Keratinocyte (primary cell): ENCODE measurements around the gene C1QTNF3. TPM values are rescaled to one million over a fixed set of nuclear protein-coding genes. Genes with fewer than 3 reads are reported as not detected.

ENCODE experiments used
- DNase-seq: peaks from one replicate; pipeline ENCODE4 v3.0.0-alpha.2; 2011; ENCODE audit warnings: low read depth, missing footprints, low spot score
- FAIRE-seq: peaks from 2 replicates; lab custom pipeline; 2011; peaks lifted over from hg19 to GRCh38; lab: Jason Lieb, UNC
- H2AFZ ChIP-seq: 2 replicates; pipeline ENCODE4 v1.6.0; 2012; ENCODE audit warnings: low read length, control low read depth, inconsistent platforms; ENCODE audit not compliant: control insufficient read depth
- H3K27ac ChIP-seq: 2 replicates; pipeline ENCODE4 v1.5.1; 2011; ENCODE audit warnings: low read length; ENCODE audit not compliant: control insufficient read depth, insufficient read depth
- H3K27me3 ChIP-seq: 3 replicates; pipeline ENCODE4 v1.6.0; 2011; ENCODE audit warnings: low read length; ENCODE audit not compliant: control insufficient read depth, insufficient read depth; ENCODE audit errors: extremely low read depth
- H3K36me3 ChIP-seq, 2 experiments: 2 replicates in 1 of 2; 3 replicates in 1 of 2; pipeline ENCODE4 v1.5.1; 2011; ENCODE audit warnings: low read length in 2 of 2, mild to moderate bottlenecking in 1 of 2; ENCODE audit not compliant: control insufficient read depth in 2 of 2, insufficient read depth in 2 of 2; ENCODE audit errors: extremely low read depth in 1 of 2
- H3K4me1 ChIP-seq: 3 replicates; pipeline ENCODE4 v1.5.1; 2011; ENCODE audit warnings: low read length; ENCODE audit not compliant: control insufficient read depth, insufficient read depth; ENCODE audit errors: extremely low read depth
- H3K4me2 ChIP-seq: 3 replicates; pipeline ENCODE4 v1.6.0; 2011; ENCODE audit warnings: low read depth, low read length; ENCODE audit not compliant: control insufficient read depth, insufficient read depth; ENCODE audit errors: extremely low read depth
- H3K4me3 ChIP-seq, 3 experiments: fragments of 200-600 bp in 1 of 3; sonication (generic) in 1 of 3; 2 replicates in 2 of 3; 3 replicates in 1 of 3; pipeline ENCODE4 v1.5.1; 2011 to 2016; ENCODE audit warnings: low read length in 3 of 3, mild to moderate bottlenecking in 3 of 3, control low read depth in 2 of 3, inconsistent platforms in 1 of 3, low read depth in 1 of 3, mixed read lengths in 1 of 3, mixed run types in 1 of 3, moderate library complexity in 1 of 3; ENCODE audit not compliant: control insufficient read depth in 2 of 3, insufficient read depth in 2 of 3; ENCODE audit errors: extremely low read depth in 1 of 3
- H3K79me2 ChIP-seq: 2 replicates; pipeline ENCODE4 v1.6.0; 2012; ENCODE audit warnings: low read length; ENCODE audit not compliant: control insufficient read depth, insufficient read depth
- H3K9ac ChIP-seq: 3 replicates; pipeline ENCODE4 v1.6.0; 2011; ENCODE audit warnings: low read length; ENCODE audit not compliant: control insufficient read depth, insufficient read depth; ENCODE audit errors: extremely low read depth
- H3K9me1 ChIP-seq: 3 replicates; pipeline ENCODE4 v1.6.0; 2011; ENCODE audit warnings: low read length; ENCODE audit not compliant: control insufficient read depth, insufficient read depth; ENCODE audit errors: extremely low read depth
- H3K9me3 ChIP-seq: 2 replicates; pipeline ENCODE4 v1.5.1; 2012; ENCODE audit warnings: low read depth, low read length; ENCODE audit not compliant: control insufficient read depth
- H4K20me1 ChIP-seq: 3 replicates; pipeline ENCODE4 v1.6.0; 2011; ENCODE audit warnings: low read length; ENCODE audit not compliant: control insufficient read depth, insufficient read depth; ENCODE audit errors: extremely low read depth
- EZH2 ChIP-seq: IDR thresholded peaks from one replicate; pipeline ENCODE4 v1.6.1; 2012; ENCODE audit warnings: inconsistent platforms, mild to moderate bottlenecking, low read length, moderate library complexity
- dilution Hi-C: fragments of 300-500 bp; cut with MboI; formaldehyde crosslinking; loops from one replicate; pipeline ENCODE4 v1.7.0; 2020; ENCODE audit warnings: low sequenced_read_pairs; ENCODE audit not compliant: extremely low pct_ligation_motif_present
- polyA plus RNA-seq, 5 experiments: library from polyadenylated mRNA; depleted of rRNA in 3 of 5; stranded (reverse) in 3 of 5; stranded (forward) in 1 of 5; unstranded in 1 of 5; fragments of >200 nt; gene quantifications; 1 replicate in 1 of 5; 2 replicates in 3 of 5; 3 replicates in 1 of 5; pipeline versions ENCODE4 v1.2.1 to v1.2.3, GENCODE V29; 2011 to 2012; ENCODE audit warnings: missing spikeins in 2 of 5, low read depth in 1 of 5, low replicate concordance in 1 of 5
- TF ChIP-seq, protein P1 (sequence below), 3 experiments: IDR thresholded peaks in 1 of 3; conservative IDR thresholded peaks in 1 of 3; optimal IDR thresholded peaks in 1 of 3; 2 replicates in 2 of 3; 3 replicates in 1 of 3; pipeline versions ENCODE3 to v1.5.1; 2011; ENCODE audit warnings: low read length in 3 of 3, mild to moderate bottlenecking in 3 of 3, moderate library complexity in 2 of 3, control low read depth in 1 of 3, inconsistent platforms in 1 of 3; ENCODE audit not compliant: insufficient read depth in 2 of 3; ENCODE audit errors: extremely low read depth in 1 of 3

C1QTNF3 gene
- polyA plus RNA-seq, 1 donor (not counting 4 experiments of a cell fraction or from before 2014, with no cell fraction given): 1.0 TPM

DNA sequence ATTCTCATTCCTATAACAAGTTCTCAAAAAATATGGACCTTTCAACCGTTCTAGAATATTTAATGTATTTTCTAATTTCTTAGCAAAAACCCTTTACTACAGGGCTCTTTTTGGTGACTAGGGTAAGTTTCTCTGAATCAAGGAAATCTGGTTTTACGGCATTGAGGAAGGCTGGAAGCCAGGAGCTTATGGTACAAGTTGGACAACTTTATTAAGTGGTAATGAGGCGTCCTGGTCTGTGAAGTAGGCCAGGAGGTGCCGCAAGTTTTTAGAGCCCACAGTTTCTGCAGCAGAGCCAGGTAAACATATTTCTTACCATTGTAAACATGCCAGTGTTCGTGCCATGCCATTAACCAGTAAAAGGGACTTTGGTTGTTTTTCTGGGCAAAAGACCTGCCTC lies 14.6 kb upstream of the C1QTNF3 start:
- H3K9ac ChIP-seq: no peak overlapping the region
- no peak overlapping the region for H3K27ac ChIP-seq
- H3K27me3 ChIP-seq: no peaks in the 10 kb centered on the region
- DNase-seq: no peak
- H3K4me1 ChIP-seq: peaks cover 22% of the 10 kb centered on the region
- H2AFZ ChIP-seq: no peak overlapping the region
- no peak overlapping the region for H3K4me3 ChIP-seq
- H4K20me1 ChIP-seq: no peaks in the 10 kb centered on the region
- dilution Hi-C loops: no loop called here
- FAIRE-seq: no peak
- no peaks in the 10 kb centered on the region for H3K36me3 ChIP-seq
- no peak overlapping the region for H3K4me2 ChIP-seq
- no peaks in the 10 kb centered on the region for H3K9me3 ChIP-seq
- no peaks in the 10 kb centered on the region for H3K9me1 ChIP-seq
- no peak for TF ChIP-seq EZH2
- TF ChIP-seq, protein P1, sequence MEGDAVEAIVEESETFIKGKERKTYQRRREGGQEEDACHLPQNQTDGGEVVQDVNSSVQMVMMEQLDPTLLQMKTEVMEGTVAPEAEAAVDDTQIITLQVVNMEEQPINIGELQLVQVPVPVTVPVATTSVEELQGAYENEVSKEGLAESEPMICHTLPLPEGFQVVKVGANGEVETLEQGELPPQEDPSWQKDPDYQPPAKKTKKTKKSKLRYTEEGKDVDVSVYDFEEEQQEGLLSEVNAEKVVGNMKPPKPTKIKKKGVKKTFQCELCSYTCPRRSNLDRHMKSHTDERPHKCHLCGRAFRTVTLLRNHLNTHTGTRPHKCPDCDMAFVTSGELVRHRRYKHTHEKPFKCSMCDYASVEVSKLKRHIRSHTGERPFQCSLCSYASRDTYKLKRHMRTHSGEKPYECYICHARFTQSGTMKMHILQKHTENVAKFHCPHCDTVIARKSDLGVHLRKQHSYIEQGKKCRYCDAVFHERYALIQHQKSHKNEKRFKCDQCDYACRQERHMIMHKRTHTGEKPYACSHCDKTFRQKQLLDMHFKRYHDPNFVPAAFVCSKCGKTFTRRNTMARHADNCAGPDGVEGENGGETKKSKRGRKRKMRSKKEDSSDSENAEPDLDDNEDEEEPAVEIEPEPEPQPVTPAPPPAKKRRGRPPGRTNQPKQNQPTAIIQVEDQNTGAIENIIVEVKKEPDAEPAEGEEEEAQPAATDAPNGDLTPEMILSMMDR (optimal IDR thresholded peaks at IDR 0.05 in 1 of 3, IDR thresholded peaks at IDR 0.05 in 1 of 3, conservative IDR thresholded peaks at IDR 0.05 in 1 of 3; ENCODE audit: extremely low read depth in 1 of 3, insufficient read depth in 2 of 3, low read length in 3 of 3): no peak
- H3K79me2 ChIP-seq: no peaks in the 10 kb centered on the region

DNA sequence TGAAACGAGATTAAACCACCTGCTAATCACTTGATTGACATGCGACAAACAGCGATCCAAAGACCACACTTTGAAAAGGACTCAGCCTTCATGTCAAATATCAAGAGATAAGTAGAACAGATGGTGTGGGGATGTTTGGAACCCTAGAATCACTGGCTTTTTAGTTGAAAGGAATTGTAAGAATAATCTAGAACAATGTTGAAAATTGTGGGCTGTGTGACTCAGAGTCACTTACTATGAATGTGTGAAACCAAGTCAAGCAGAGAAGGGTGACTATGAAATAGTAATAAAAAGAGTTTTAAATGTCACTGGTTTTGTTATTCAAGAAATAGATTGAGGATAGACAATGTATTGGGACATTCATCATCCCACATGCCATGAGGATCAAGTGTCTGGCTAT lies 14.1 kb upstream of the C1QTNF3 start:
- no peak for TF ChIP-seq EZH2
- TF ChIP-seq, protein P1 (optimal IDR thresholded peaks at IDR 0.05 in 1 of 3, IDR thresholded peaks at IDR 0.05 in 1 of 3, conservative IDR thresholded peaks at IDR 0.05 in 1 of 3; ENCODE audit: extremely low read depth in 1 of 3, insufficient read depth in 2 of 3, low read length in 3 of 3): no peak
- H3K4me3 ChIP-seq: no peak overlapping the region
- no peaks in the 10 kb centered on the region for H3K9me1 ChIP-seq
- dilution Hi-C loops: no loop called here
- no peak overlapping the region for H3K9ac ChIP-seq
- no peaks in the 10 kb centered on the region for H4K20me1 ChIP-seq
- H3K27me3 ChIP-seq: no peaks in the 10 kb centered on the region
- no peak for DNase-seq
- no peak overlapping the region for H3K27ac ChIP-seq
- no peak overlapping the region for H3K4me2 ChIP-seq
- no peaks in the 10 kb centered on the region for H3K9me3 ChIP-seq
- H3K36me3 ChIP-seq: no peaks in the 10 kb centered on the region
- H3K4me1 ChIP-seq: peaks cover 27% of the 10 kb centered on the region
- no peak overlapping the region for H2AFZ ChIP-seq
- no peak for FAIRE-seq
- H3K79me2 ChIP-seq: no peaks in the 10 kb centered on the region
